ENCODE results near the gene ODC1. TPM values are rescaled to one million over a fixed set of nuclear protein-coding genes. Genes with fewer than 3 reads are reported as not detected.
A peak's percentile ranks its signal among the peaks of the same experiment; 100 is the strongest.

Gene ODC1
- total RNA-seq, 1 donor from 2014 or later: 82.8 TPM

DNA sequence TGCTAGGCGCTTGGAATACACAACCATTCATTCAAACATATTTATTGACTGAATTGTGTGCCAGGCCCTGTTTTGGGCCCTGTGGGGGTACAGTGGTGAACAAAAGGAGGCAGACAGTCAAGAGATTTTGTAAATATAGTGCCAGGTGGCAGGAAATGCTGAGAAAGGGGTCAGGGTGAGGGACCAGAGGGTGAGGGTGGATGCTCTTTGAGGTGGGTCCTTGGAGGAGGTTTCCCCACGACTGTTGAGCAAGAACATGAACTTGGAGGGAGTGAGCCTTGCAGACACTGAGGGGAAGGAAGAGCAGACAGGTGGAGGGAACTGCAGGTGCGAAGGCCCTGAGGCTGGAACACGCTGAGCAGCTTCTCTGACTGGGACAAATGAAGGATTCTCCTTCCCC, 40.7 kb downstream of the ODC1 start:
- H3K4me1 ChIP-seq: peaks cover 19 to 36% of the 10 kb centered on the region in 2 donors
- TF ChIP-seq, protein P1, sequence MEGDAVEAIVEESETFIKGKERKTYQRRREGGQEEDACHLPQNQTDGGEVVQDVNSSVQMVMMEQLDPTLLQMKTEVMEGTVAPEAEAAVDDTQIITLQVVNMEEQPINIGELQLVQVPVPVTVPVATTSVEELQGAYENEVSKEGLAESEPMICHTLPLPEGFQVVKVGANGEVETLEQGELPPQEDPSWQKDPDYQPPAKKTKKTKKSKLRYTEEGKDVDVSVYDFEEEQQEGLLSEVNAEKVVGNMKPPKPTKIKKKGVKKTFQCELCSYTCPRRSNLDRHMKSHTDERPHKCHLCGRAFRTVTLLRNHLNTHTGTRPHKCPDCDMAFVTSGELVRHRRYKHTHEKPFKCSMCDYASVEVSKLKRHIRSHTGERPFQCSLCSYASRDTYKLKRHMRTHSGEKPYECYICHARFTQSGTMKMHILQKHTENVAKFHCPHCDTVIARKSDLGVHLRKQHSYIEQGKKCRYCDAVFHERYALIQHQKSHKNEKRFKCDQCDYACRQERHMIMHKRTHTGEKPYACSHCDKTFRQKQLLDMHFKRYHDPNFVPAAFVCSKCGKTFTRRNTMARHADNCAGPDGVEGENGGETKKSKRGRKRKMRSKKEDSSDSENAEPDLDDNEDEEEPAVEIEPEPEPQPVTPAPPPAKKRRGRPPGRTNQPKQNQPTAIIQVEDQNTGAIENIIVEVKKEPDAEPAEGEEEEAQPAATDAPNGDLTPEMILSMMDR (IDR thresholded peaks at IDR 0.05): no peak
- H3K36me3 ChIP-seq: no peaks in the 10 kb centered on the region
- no peak overlapping the region for H3K4me3 ChIP-seq
- peak overlapping the region in 1 of 2 donors; percentile 52 for H3K27ac ChIP-seq
- DNase-seq (ENCODE audit: low spot score in 2 of 2): no peak
- no peaks in the 10 kb centered on the region for H3K27me3 ChIP-seq
- intact Hi-C loops (cut with DNase I): loop anchor here (5.0 kb wide), 3 partner anchors 405 to 850 kb away; partner anchors contain the start of genes ADAM17 and PDIA6
- H3K9me3 ChIP-seq: no peaks in the 10 kb centered on the region

DNA sequence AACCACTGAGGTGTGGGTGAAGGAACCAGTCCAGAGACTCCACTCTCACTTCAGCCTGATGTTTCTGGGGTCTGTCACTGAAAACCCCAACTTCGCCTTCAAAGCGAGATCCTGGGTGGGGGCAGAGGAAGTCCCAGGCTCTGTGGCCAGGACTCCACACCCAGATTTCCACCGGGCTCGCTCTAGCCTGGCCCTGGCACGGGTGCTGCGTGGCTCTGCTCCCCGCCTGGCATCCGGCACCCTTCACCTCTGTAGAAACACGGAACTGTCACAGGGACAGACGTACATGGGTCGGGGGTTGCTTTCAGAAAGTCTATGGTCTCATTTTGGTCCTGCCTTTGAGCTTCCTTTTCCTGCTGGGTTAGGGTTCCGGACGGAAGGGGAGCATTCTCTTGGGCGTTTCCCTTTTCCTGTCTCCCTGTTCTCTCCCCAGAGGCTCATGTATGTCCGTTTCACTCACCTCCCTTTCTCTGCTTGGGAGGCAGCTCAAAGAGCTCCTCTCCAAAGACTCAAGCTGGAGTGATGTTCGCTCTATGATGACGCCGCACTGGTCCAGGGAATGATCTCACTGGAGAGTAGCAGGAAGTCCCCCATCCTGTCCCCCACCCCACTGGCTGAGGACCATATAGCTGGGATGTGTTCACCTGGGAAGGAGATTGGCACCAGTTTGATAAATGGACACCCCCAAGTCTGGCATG, 41.5 kb downstream of the ODC1 start:
- Histone ChIP-seq H3K27me3 (no peaks in the 10 kb centered on the region), H3K9me3 (no peaks in the 10 kb centered on the region), H3K4me1 (peaks cover 19 to 36% of the 10 kb centered on the region in 2 donors), H3K36me3 (no peaks in the 10 kb centered on the region), H3K27ac (peak overlapping the region; percentile 79 to 86), H3K4me3 (peak overlapping the region in 1 of 2 donors; percentile 32)
- intact Hi-C loops (cut with DNase I): loop anchor here (5.0 kb wide), 3 partner anchors 406 to 849 kb away; partner anchors contain the start of genes ADAM17 and PDIA6
- TF ChIP-seq, protein P1 (IDR thresholded peaks at IDR 0.05): no peak
- no peak for DNase-seq (ENCODE audit: low spot score in 2 of 2)

DNA sequence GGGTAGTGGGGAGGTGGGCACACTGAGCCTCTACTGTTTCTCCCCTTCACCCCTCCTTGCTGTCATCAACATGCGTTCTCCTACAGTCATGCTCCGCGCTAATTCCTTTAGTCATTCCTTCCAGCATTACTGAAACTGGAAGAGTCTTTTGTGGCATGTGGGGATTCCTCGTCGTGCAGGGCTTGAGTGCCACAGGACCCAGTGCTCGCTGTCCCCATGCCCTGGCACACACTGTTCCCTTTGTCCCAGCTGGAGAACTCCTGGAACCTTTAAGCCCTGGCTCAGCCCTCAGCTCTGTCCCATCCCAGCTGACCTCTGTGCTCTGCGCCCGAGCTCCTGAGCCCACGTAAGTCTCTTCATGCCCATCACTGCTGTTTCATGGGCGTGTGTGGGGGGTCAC, 42.1 kb downstream of the ODC1 start:
- TF ChIP-seq, protein P1 (IDR thresholded peaks at IDR 0.05): no peak
- peak overlapping the region; percentile 79 to 86 for H3K27ac ChIP-seq
- intact Hi-C loops (cut with DNase I): loop anchor here (5.0 kb wide), 3 partner anchors 406 to 849 kb away; partner anchors contain the start of genes ADAM17 and PDIA6
- no peaks in the 10 kb centered on the region for H3K36me3 ChIP-seq
- no peaks in the 10 kb centered on the region for H3K9me3 ChIP-seq
- peak in 1 of 2 donors; percentile 73 for DNase-seq (ENCODE audit: low spot score in 2 of 2)
- H3K4me1 ChIP-seq: peaks cover 19 to 36% of the 10 kb centered on the region in 2 donors
- peak overlapping the region in 1 of 2 donors; percentile 32 for H3K4me3 ChIP-seq
- H3K27me3 ChIP-seq: no peaks in the 10 kb centered on the region

DNA sequence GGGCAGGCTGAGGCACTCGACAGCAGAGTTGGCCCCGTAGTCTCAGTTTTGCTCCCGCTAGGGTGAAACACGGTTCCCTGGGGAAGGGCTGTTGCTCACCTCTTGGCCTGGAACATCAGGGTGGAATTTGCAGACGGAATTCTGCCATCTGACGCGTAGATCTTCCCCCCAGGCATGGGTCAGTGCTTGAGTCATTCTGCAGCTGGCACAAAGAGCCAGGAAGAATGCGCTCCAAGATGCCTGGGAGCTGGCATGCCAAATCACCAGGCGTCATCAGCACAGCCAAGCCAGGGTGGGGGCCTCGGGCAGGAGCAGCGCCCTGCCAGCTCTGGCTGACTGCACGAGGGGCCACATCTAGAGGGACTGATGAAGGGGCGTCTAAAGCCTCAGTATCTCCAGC, 42.7 kb downstream of the ODC1 start:
- DNase-seq (ENCODE audit: low spot score in 2 of 2): peak; percentile 65 to 95
- Histone ChIP-seq H3K27me3 (no peaks in the 10 kb centered on the region), H3K36me3 (no peaks in the 10 kb centered on the region), H3K4me3 (peak overlapping the region in 1 of 2 donors; percentile 44), H3K27ac (peak overlapping the region; percentile 79 to 88), H3K4me1 (peaks cover 19 to 36% of the 10 kb centered on the region in 2 donors), H3K9me3 (no peaks in the 10 kb centered on the region)
- TF ChIP-seq, protein P1 (IDR thresholded peaks at IDR 0.05): no peak
- intact Hi-C loops (cut with DNase I): loop anchor here (1.0 to 5.0 kb wide), 5 partner anchors 43 to 848 kb away; partner anchors contain the start of genes ADAM17, CYS1, ODC1 and PDIA6

DNA sequence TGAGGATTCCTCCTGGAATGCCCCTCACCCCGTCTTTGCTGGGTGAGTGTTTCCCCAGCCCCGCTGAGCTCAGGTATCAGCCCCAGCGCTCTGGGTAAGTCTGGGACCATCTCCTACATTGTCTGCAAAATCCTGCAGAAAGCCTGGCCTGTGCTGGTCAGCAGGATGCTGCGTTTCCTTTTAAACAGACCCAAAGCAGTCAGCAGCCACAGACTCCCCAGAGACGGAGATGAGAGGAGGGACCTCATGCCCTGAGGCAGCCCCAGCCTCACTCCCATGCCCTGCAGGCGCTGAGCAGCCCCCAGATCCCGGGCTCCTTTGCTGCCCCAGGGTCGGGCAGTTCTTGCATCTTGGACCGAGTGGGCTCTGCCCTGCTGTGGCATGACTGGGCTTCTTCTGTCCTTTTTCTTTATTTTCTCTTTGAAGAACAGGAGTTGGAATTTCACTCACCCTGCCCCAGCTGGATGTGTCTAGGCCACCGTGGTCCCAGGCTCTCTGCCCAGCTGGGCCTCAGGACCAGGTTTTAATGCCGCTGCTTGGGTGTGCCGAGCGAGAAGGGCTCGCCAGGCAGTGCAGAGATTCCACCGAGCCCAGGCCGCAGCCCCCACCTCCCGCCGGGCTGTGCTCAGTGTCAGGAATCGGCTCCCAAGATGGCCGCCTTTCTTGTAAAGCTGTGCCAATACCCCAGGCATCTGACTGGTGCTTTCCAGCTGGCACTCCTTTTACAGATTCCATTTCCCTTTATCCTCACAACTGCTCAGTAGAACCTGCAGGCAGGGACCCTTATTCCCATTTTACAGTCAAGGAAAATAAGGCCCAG, 43.6 kb downstream of the ODC1 start:
- Histone ChIP-seq H3K4me1 (peaks cover 19 to 36% of the 10 kb centered on the region in 2 donors), H3K9me3 (no peaks in the 10 kb centered on the region), H3K27me3 (no peaks in the 10 kb centered on the region), H3K27ac (peak overlapping the region; percentile 79 to 88), H3K4me3 (peak overlapping the region; percentile 16 to 44), H3K36me3 (no peaks in the 10 kb centered on the region)
- peak in 1 of 2 donors; percentile 84 for DNase-seq (ENCODE audit: low spot score in 2 of 2)
- TF ChIP-seq, protein P1 (IDR thresholded peaks at IDR 0.05): no peak
- intact Hi-C loops (cut with DNase I): loop anchor here (1.0 to 5.0 kb wide), 6 partner anchors 44 to 847 kb away; partner anchors contain the start of genes ADAM17, CYS1, HPCAL1 and ODC1

Data from ascending aorta (tissue), 2 donors.